ENCODE data around the gene SLC10A1.
A peak's percentile ranks its signal among the peaks of the same experiment; 100 is the strongest.
"Not testable (repeated sequence)": the region's sequence is repeated elsewhere in the genome, so short reads cannot be mapped to it uniquely, and the experiment has no call there.

The SLC10A1 gene

DNA sequence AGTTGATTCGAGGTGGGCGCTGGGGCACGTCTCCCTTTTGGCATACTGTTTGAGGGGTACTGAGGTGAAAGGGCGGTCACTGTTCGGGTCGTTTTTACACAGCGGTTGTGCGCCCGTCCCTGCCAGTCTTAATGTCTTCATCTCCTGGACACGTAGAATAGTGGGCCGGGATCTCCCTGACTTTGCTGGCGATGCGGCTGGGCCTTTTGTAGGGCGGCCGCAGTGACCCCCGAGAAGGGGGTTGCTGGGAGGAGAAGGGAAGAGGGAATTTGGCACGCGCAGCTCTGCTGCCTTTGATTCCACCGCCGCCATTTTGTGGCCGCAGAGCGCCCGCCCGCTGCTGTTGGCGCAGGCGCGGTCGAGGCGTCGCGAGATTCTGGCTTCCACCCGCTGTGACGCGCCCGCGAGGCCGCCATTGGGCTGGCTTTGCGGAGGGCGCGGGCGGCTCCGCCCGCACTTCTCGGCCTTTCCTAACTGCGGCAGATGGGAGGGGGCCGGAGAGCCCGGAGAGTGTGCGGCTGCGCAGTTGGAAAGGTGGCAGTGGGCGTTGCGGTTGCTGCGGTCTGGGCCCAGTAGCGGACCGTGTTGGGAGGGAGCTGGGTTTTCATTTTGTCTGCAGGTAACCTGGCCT lies 29.6 kb downstream of the SLC10A1 start:
- DNase-seq: peak; percentile 92

DNA sequence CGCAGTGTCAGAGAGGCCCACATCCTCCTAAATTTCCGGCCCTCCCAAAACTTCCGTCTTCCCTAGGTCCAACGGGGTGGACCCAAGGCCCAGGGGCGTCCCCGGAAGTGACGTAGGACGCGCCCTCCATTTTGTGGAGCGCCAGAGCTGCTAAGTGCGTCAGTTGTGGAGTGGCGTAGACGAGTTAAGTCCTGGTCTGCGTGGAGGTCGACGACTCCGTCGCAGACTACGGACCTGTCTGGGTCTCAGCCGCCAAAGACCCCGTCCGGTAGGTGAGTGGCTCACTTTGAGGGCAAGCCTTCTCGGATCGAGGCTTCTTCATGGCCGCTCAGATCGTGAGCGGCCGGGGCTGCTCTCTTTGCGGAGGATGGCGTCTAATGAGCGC lies 30.1 kb downstream of the SLC10A1 start, which contains the start of gene SRSF5:
TSS of gene SRSF5 (plus strand) at position 159 of the 385 bp plus-strand sequence. CDS start 1,015 bp downstream, outside the sequence.
- DNase-seq: peak; percentile 95

GRCh38 chr14:69763761-69764510 lies 33.1 kb downstream of the SLC10A1 start:
- DNase-seq: no peak

DNA sequence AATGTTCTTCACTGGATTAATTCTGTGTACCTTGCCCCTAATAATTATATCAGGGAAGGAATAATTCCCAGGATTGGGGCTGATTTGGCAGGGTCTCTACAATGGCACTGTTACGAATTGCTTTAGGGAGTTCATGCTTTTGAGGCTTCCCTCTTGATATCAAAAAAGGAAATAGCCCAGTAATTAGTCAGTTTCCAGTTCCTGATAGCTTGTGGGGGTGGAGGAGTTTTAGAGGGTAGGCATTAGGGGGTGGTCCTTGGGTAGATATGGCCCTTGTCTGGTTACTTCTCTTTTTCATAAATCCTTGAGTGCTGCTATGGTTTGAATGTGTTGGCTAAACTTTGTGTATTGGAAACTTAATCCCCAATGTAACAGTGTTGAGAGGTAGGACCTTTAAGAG lies 36.2 kb downstream of the SLC10A1 start:
- DNase-seq: no peak

DNA sequence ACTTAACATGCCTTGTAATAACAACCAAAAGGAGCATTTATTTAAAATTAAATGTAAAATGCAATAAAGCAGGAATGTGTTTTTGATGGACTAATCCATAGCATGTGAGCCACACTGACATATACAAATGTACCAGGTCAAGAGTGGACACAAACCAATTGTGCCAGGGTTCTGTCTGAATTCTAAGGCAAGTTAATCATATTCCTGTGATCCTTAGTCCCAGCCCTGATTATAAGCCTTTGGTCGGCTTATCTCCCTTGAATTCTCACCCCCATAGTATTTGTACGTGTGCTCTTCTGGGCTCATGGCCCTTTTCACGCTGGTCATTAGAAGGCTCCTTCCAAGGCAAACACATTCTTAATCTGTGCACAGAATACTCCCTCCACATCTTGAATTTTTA lies 40.7 kb downstream of the SLC10A1 start:
- DNase-seq: no peak

DNA sequence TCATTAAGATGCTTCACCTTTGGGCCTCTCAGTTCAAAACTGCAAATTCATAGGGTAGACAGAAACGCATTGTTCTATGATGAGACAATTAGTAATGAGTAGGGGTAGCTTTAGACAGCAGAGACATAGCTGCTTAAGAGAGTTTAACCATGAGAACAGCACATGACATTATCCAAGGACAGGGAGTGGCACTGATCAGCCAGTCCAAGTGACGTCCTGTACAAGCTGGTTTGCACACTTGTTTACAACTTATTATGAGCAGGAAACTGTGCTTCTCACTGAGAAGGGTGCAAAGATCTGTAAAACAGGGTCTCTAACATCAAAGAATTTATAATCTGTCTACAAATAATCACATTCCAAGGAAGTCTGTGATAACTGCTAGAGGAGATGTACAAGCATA lies 41.3 kb downstream of the SLC10A1 start:
- no peak for DNase-seq

DNA sequence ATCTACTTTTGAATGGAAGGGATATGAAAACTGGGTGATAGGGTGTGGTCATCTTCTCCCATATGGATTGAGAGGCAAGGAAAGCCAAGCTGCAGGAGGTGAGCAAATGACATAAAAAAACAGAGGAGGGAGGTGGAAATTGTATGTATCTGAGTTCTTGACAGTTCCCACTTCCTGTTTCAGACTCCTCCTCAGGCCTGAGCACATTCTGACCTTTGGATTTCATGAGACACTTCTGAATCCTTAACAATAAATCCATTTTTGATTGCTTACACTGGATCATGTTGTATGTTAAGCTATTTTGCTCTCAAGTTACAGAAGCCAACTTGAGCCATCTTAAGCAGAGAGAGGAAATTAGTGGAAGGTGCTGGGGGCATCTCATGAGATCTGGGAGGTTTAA lies 41.7 kb downstream of the SLC10A1 start:
- DNase-seq: no peak

- DNase-seq: no peak
Observed at GRCh38 chr14:69754487-69754886, 42.6 kb downstream of the SLC10A1 start.

- no peak for DNase-seq
Observed at GRCh38 chr14:69753860-69754259, 43.2 kb downstream of the SLC10A1 start.

DNA sequence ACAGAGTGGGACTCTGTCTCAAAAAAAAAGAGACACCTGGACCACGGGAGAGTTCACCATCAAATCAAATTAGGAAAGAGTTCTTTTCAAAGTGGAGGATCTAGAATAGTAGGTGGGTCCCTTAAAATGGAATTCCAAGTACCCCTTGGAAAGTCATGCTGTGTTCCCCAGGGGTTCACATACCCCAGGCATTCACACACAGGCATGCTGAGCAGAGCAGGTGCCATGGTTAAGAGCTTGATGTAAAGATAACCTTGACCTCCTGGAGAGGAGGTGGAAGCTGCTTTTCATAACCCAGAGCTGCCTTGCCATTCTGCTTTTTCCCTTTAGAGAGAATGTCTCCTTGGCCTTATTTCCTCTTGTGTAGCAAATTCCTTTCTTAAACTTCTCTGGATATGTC lies 44.3 kb downstream of the SLC10A1 start:
- no peak for DNase-seq

GRCh38 chr14:69750495-69750894 lies 46.5 kb downstream of the SLC10A1 start:
- no peak for DNase-seq

DNA sequence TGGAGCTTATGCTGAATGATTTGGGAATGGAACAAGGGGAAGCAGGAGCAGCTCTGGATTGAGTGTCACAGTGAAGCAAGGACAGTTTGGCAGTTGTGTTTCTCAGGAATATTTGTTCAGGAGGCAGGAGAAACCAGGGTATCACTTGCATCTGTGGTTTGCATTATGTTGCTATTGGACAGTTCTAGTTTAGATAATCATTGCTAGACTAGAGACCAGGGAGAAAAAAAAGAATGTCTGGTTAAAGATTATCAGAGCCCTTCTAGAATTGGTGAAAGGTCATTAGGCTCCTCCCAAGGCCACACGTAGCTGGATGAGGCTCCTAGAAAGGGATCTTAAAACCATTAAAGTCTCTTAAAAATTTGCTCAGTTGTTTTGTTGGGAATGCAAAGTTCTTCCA lies 47.1 kb downstream of the SLC10A1 start:
- no peak for DNase-seq

GRCh38 chr14:69741055-69741454 lies 56.0 kb downstream of the SLC10A1 start:
- DNase-seq: no peak

DNA sequence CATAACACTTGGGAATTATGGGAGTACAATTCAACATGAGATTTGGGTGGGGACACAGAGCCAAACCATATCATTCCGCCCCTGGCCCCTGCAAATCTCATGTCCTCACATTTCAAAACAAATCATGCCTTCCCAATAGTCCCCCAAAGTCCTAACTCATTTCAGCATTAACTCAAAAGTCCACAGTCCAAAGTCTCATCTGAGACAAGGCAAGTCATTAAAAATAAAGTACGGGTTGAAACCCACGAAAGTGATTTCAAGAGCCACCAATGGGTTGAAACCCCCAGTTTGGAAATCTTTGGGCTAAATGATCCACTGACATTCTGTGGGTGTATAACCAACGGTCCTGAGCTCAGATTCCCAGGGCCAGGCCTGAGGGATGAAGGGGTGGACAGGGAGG lies 60.6 kb downstream of the SLC10A1 start:
- DNase-seq: not testable (repeated sequence)

DNA sequence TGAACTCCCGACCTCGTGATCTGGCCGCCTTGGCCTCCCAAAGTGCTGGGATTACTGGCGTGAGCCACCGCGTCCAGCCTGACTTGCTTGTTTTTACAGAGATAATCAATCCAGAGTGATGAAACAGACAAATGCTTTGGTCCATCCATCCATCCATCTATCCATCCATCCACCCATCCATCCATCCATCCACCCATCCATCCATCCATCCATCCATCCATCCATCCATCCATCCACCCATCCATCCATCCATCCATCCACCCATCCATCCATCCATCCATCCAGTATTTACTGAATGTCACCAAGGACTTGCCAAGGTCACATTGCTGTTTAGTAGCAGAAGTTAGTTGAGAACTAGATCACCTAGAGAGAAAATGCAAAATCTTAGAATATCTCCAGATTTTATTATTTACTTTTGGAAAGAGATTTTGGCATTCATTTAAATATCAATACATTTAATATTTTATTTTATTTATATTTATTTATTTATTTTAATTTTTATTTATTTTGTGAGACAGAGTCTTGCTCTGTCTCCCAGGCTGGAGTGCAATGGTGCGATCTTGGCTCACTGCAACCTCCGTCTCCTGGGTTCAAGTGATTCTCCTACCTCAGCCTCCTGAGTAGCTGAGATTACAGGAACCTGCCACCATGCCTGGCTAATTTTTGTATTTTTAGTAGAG lies 65.0 kb downstream of the SLC10A1 start:
- not testable (repeated sequence) for DNase-seq

DNA sequence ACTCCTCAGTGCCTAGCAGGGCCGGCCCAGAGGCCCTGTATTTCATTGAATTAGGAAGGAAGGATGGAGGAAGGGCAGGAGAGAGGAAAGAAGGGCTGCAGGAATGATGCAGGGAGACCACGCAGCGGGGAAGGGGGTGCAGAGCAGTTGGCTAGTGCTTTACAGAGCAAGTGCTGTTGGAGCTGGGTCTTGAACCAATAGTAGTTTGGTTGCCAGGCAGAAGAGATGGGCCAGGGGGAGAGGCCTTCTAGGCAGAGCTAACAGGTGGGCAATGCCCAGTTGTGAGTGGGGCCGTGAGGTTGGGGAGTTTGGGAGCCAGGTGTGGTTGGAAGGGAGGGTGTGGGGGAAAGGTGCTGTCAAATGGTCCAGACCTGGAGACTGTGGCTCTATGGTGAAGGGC lies 69.2 kb downstream of the SLC10A1 start:
- DNase-seq: no peak

DNA sequence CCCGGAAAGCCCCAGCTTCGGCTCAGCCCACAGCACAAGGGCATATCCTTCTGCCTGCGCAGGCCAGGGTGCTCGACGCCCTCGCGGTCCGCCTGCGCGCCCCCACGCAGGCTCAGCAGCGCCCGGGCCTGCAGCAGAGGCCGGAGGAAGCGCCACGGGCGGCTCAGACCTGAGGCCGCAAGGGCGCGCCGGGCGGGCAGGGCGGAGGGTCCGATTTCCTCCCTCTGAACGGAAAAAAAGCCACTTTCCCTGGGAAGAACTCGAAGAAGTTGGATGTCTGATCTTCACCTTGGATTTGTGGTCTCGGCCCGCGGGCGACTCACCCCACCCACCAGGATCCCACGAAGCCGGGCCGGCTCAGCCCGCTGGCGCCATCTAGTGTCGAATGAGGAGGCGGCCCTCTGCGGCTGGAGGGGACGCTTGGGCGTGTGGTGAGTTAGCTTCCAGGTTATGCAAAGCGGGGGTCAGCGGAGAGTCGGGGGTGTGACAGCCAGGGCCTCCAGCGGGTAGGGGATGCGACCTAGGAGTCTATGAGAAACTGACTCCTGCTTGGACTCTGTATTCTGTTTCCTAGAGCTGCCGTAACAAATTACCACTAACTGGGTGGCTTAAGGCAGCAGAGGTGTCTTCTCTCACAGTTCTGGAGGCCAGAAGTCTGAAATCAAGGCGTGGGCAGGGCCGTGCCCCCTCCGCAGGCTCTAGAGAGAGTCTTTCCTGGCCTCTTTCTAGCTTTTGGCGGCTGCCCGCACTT lies 70.1 kb downstream of the SLC10A1 start:
- DNase-seq: peak; percentile 86
